ENCODE measurements around the gene SPEF1.

SPEF1 gene

GRCh38 chr20:3786126-3786484, 4.9 kb upstream of the SPEF1 start:
- peak overlapping the region; percentile 85 for H3K4me3 Mint-ChIP-seq

GRCh38 chr20:3785240-3786125, 4.2 kb upstream of the SPEF1 start:
- H3K4me1 Mint-ChIP-seq, result peaks cover 35% of the 10 kb centered on the region
- peaks cover 6% of the 10 kb centered on the region for H3K36me3 Mint-ChIP-seq (ENCODE audit: low read depth)
- H3K27me3 Mint-ChIP-seq (ENCODE audit: low read depth, poor library complexity), result peaks cover 30% of the 10 kb centered on the region
- no peak overlapping the region for H3K4me3 Mint-ChIP-seq
- no peak for DNase-seq
- TF ChIP-seq CTCF (IDR thresholded peaks at IDR 0.05), result no peak
- H3K27ac Mint-ChIP-seq, result no peak overlapping the region
- H3K9me3 Mint-ChIP-seq, result no peaks in the 10 kb centered on the region

More at GRCh38 chr20:3786126-3786484, 4.9 kb upstream of the SPEF1 start:
- H3K27me3 Mint-ChIP-seq (ENCODE audit: low read depth, poor library complexity), result peaks cover 31% of the 10 kb centered on the region
- peaks cover 29% of the 10 kb centered on the region for H3K4me1 Mint-ChIP-seq
- H3K27ac Mint-ChIP-seq, result no peak overlapping the region
- peak; percentile 48 for DNase-seq
- H3K9me3 Mint-ChIP-seq, result no peaks in the 10 kb centered on the region
- no peak for TF ChIP-seq CTCF (IDR thresholded peaks at IDR 0.05)
- peaks cover 6% of the 10 kb centered on the region for H3K36me3 Mint-ChIP-seq (ENCODE audit: low read depth)

GRCh38 chr20:3784863-3785239, 3.6 kb upstream of the SPEF1 start:
- no peak for TF ChIP-seq CTCF (IDR thresholded peaks at IDR 0.05)
- peaks cover 36% of the 10 kb centered on the region for H3K27me3 Mint-ChIP-seq (ENCODE audit: low read depth, poor library complexity)
- H3K27ac Mint-ChIP-seq, result no peak overlapping the region
- DNase-seq, result no peak
- peaks cover 6% of the 10 kb centered on the region for H3K36me3 Mint-ChIP-seq (ENCODE audit: low read depth)
- no peaks in the 10 kb centered on the region for H3K9me3 Mint-ChIP-seq
- H3K4me1 Mint-ChIP-seq, result peaks cover 37% of the 10 kb centered on the region
- H3K4me3 Mint-ChIP-seq, result peak overlapping the region; percentile 60

- no peak for DNase-seq
Measured at GRCh38 chr20:3784216-3784853, 3.1 kb upstream of the SPEF1 start.

GRCh38 chr20:3783511-3784195, 2.4 kb upstream of the SPEF1 start:
- H3K36me3 Mint-ChIP-seq (ENCODE audit: low read depth), result peaks cover 6% of the 10 kb centered on the region
- no peak for DNase-seq
- peak overlapping the region; percentile 25 for H3K4me3 Mint-ChIP-seq
- TF ChIP-seq CTCF (IDR thresholded peaks at IDR 0.05), result no peak
- no peak overlapping the region for H3K27ac Mint-ChIP-seq
- no peaks in the 10 kb centered on the region for H3K9me3 Mint-ChIP-seq
- H3K4me1 Mint-ChIP-seq, result peaks cover 37% of the 10 kb centered on the region
- H3K27me3 Mint-ChIP-seq (ENCODE audit: low read depth, poor library complexity), result peaks cover 40% of the 10 kb centered on the region

More at GRCh38 chr20:3784216-3784853, 3.1 kb upstream of the SPEF1 start:
- Mint-ChIP-seq H3K27me3 (ENCODE audit: low read depth, poor library complexity) (peaks cover 40% of the 10 kb centered on the region), H3K36me3 (ENCODE audit: low read depth) (peaks cover 6% of the 10 kb centered on the region), H3K4me1 (peaks cover 37% of the 10 kb centered on the region), H3K27ac (no peak overlapping the region), H3K9me3 (no peaks in the 10 kb centered on the region), H3K4me3 (peak overlapping the region; percentile 60)
- no peak for TF ChIP-seq CTCF (IDR thresholded peaks at IDR 0.05)
